ENCODE results near the gene ZNF727.
"Not testable (repeated sequence)": the region's sequence is repeated elsewhere in the genome, so short reads cannot be mapped to it uniquely, and the experiment has no call there.

The ZNF727 gene

GRCh38 chr7:64045301-64046040, at the start of gene ZNF727:
ZNF727 (plus strand) TSS chr7:64045434; CDS start chr7:64045622, 188 bp downstream.
- TF ChIP-seq CTCF (conservative IDR thresholded peaks at IDR 0.05; ENCODE audit: low read depth, low read length), result no peak
- no peak for DNase-seq (ENCODE audit: low read depth)
- no peak within 1 kb of the TSS for H3K4me3 ChIP-seq (ENCODE audit: low read length)

- H3K4me3 ChIP-seq (ENCODE audit: low read length), result no peak within 1 kb of the TSS
- TF ChIP-seq CTCF (conservative IDR thresholded peaks at IDR 0.05; ENCODE audit: low read depth, low read length), result no peak
- no peak for DNase-seq (ENCODE audit: low read depth)
These were observed 46.7 kb upstream of the ZNF727 start, which contains the start of gene ZNF722 for GRCh38 chr7:63998549-63998948. ZNF722 (plus strand) TSS chr7:63998849; CDS start chr7:63998962, 113 bp downstream.

- not testable (repeated sequence) for H3K4me3 ChIP-seq (ENCODE audit: low read length); DNase-seq (ENCODE audit: low read depth)
These were observed 29.7 kb upstream of the ZNF727 start for GRCh38 chr7:64015496-64015895.

GRCh38 chr7:64035388-64035787, 9.8 kb upstream of the ZNF727 start:
- DNase-seq (ENCODE audit: low read depth), result no peak
- TF ChIP-seq CTCF (conservative IDR thresholded peaks at IDR 0.05; ENCODE audit: low read depth, low read length), result no peak
- H3K4me3 ChIP-seq (ENCODE audit: low read length), result no peak overlapping the region

GRCh38 chr7:64037095-64037494, 8.1 kb upstream of the ZNF727 start:
- no peak for TF ChIP-seq CTCF (conservative IDR thresholded peaks at IDR 0.05; ENCODE audit: low read depth, low read length)
- no peak for DNase-seq (ENCODE audit: low read depth)
- H3K4me3 ChIP-seq (ENCODE audit: low read length), result no peak overlapping the region

GRCh38 chr7:64046041-64046389, 781 bp downstream of the ZNF727 start:
- no peak for TF ChIP-seq CTCF (conservative IDR thresholded peaks at IDR 0.05; ENCODE audit: low read depth, low read length)
- DNase-seq (ENCODE audit: low read depth), result no peak
- H3K4me3 ChIP-seq (ENCODE audit: low read length), result no peak overlapping the region

- not testable (repeated sequence) for H3K4me3 ChIP-seq (ENCODE audit: low read length); DNase-seq (ENCODE audit: low read depth)
These were observed 32.8 kb downstream of the ZNF727 start for GRCh38 chr7:64077837-64078698.

GRCh38 chr7:64078699-64078994, 33.4 kb downstream of the ZNF727 start:
- TF ChIP-seq CTCF (conservative IDR thresholded peaks at IDR 0.05; ENCODE audit: low read depth, low read length), result no peak
- no peak for DNase-seq (ENCODE audit: low read depth)
- H3K4me3 ChIP-seq (ENCODE audit: low read length), result no peak overlapping the region
